DMS 273 treated with DMSO at 0.1 percent for 48 hours (cell line): Measurements from ENCODE around the gene HOXC13.

Source experiments
- DNase-seq: peaks from one replicate; lab custom pipeline; 2025; lab: John Stamatoyannopoulos, UW

HOXC13 gene

DNA sequence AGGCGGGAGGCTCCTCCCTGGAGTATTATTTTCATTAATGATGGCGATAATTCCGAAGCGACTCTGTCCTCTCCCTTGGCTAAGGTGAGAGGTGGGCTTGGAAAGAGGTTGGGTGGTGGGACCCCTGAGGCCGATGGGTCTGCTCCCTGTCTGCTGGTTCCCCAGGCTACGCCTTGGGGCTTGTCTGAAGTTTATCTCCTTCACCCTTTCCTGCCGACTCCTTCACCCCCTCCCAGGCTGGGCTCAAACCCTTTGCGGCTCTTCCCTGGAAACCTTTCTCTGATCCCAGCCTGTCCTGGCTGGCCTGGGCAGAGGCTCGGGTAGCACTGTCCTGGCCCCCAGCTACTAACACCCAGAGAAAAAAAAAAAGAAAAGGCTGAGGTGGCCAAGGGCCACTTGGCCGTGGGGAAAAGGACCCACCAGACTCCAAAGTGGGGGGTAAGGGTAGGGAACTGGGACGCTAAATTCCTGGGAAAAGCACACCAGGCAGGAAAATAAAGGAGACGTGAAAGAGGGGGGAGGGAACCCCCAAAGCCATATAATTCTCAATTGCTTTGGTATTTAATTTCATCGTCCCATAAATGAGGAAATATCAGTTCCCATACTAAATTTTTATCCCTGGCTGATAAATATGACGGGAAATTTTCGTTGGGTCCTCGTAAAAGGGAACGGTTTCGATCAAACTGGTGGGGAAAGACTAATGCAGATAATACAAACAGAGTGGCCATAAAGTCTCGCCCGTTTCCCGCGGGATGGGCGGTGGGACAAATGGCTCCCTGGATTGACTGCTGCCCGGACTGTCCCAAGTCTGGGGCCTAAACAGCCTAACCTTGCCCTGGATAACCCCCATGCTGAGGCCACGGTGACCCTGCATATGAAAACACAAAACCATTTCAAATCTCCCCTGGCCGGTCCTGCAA is 44.3 kb downstream of the HOXC13 start:
- DNase-seq, result no peak

DNA sequence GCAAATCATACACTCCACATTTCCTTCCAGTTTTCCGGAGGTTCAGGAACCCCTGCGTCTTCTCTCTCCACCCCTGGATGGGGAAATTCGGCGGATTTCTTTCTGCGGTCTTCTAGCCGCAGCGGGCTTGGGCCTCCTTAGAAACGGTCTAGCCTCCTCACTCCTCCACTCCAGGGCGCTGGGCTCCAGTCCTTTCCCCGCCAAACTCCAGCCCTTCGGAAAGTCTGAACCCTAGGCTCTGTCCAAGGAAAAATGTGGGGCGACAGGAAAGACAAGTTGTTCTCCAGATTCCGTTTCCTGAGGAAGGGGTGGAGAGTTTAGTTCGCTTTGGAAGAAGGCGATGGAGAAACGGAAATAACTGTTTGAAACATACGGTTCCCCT is 44.9 kb downstream of the HOXC13 start:
- DNase-seq, result no peak

DNA sequence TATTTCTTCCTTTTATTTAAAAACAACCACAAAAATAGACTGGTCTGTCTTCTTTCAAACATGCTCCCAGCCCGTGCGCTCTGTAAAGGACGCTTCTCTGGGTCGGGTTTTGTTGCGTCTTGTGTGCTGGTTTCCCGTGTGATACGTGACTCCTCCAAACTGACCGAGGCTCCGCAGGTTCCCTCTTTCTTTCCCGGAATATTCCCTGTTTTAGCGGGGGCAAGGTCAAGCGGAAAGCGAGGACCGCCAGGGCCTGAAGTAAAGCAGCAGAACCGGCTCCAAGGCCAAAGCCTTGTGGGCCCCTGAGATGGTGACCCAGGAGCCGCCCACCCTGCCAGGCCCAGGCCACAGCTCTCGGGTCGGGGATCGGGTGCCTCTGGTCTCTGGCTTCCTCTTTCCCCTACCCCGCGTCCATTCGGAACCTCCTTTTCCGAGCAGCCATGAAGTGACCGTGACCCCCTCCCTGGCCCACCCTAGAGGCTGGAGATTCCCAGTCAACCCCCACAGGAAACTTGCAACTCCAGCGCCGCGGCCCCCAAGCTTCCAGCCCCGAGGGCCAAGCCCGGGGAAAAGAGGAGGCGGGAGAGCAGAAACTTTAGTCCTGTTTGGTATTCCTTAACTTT is 45.4 kb downstream of the HOXC13 start:
- no peak for DNase-seq

DNA sequence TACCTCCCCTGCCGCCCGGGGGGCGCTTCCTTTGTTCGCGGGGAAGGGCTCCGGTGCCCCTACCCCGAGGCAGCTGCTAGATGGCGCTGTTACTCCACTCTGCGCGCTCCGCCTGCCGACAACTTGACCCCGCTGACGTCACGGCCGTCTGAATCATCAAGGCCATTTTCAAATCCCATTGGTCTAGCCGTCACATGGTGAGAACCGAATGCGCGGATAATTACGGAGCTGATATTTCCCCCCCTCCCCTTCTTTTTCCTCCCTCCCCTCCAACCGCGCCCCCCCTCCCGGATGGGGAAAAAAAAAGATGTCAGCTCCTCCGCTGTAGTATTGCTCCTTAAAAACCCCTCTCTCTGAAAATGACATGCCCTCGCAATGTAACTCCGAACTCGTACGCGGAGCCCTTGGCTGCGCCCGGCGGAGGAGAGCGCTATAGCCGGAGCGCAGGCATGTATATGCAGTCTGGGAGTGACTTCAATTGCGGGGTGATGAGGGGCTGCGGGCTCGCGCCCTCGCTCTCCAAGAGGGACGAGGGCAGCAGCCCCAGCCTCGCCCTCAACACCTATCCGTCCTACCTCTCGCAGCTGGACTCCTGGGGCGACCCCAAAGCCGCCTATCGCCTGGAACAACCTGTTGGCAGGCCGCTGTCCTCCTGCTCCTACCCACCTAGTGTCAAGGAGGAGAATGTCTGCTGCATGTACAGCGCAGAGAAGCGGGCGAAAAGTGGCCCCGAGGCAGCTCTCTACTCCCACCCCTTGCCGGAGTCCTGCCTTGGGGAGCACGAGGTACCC is 46.5 kb downstream of the HOXC13 start, which contains the start of gene HOXC10:
Gene HOXC10 (plus strand): TSS at position 246 of the 791 bp plus-strand sequence. CDS start 114 bp downstream, at position 360.
- peak; percentile 10 for DNase-seq

DNA sequence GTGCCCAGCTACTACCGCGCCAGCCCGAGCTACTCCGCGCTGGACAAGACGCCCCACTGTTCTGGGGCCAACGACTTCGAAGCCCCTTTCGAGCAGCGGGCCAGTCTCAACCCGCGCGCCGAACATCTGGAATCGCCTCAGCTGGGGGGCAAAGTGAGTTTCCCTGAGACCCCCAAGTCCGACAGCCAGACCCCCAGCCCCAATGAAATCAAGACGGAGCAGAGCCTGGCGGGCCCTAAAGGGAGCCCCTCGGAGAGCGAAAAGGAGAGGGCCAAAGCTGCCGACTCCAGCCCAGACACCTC is 47.0 kb downstream of the HOXC13 start:
- DNase-seq, result no peak

DNA sequence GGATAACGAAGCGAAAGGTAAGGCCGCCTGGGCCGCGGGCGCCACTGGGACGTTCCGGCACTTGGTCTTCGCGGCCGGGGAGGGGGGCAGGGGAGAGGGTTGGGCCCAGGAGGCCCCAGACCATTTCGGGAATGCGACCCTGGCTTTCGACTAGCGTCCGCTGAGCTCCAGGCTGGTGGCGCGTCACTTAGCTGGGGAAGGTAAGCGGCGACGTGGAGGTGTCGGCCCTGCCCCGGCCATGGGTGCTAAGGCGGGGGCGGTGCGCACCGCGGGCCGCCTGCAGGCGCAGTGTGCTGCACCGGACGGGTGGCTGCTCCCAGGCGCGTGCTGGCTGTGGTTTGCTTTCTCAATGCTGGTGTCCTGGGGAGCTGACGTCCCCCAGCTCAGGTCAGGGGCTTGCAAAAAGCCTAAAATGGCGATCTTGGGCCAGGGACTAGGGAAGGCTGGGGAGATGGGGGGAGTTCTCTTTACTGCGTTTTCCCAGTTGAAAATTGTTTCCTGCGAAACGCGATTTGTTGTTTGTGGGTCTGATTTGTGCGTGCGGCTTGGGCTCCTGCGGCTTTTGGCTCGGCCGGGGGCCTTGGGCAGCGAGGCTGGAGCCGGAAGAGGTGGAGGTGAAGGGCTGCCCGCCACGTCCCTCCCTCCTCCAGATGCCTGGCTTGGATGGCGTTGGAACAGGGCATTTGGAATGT is 47.5 kb downstream of the HOXC13 start:
- DNase-seq, result no peak

DNA sequence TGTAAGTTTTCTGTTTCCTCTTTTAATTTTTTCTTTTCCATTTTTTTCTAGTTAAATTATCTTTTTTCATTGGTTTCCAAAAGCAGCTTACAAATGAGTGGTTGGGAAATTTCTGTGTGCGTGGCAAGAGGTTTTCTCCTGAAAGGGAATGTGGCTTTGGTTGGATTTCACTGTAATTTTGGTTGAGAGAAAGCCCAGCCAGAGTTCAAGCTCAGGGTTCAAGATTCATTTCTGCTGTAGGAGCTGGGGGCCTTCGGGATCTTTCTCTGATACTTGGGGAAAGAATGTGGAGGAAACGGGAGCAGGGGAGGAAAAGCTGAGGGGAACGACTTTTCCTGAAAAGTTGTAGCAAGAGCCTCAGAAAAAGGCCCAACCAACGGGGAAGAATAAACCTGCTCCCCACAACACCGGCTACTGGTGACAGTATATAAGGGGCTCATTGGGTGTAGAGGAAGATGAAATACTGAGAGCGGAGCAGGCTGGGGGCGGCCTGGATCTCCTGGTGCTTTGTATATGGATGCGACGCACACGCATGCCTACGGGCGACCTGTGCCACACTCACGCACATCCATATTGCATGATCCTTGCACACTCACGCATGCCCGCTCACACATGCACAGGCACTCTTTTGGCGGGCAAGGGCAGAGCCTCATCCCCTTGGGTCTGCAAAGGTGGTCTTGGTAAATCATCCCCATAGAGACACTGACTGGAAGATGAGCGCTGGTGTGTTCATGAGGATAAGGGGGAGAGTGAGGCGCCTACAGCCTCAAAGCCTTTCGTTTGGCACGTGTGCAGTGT is 48.3 kb downstream of the HOXC13 start:
- no peak for DNase-seq

DNA sequence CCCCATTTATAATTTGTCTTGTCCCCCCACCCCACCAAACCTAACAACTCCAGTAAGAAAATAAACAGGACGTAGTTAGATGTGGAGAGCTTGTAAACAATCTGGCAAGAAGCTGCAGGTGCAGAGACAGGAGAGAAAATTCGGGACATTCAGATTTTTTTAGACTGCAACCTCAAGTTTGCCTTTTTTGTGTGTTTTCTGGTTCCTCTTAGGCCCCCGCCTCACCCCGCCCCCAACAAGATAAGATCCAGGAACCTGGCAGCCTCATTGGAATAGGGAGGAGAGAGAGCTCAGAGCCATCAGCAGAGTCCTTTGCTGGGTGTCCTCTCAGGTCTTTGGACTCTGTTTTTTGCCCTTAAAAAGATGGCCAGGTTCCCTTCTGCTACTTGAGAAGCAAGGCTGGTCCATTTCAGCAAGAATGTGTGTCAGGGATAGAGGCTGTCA is 49.2 kb downstream of the HOXC13 start:
- no peak for DNase-seq

DNA sequence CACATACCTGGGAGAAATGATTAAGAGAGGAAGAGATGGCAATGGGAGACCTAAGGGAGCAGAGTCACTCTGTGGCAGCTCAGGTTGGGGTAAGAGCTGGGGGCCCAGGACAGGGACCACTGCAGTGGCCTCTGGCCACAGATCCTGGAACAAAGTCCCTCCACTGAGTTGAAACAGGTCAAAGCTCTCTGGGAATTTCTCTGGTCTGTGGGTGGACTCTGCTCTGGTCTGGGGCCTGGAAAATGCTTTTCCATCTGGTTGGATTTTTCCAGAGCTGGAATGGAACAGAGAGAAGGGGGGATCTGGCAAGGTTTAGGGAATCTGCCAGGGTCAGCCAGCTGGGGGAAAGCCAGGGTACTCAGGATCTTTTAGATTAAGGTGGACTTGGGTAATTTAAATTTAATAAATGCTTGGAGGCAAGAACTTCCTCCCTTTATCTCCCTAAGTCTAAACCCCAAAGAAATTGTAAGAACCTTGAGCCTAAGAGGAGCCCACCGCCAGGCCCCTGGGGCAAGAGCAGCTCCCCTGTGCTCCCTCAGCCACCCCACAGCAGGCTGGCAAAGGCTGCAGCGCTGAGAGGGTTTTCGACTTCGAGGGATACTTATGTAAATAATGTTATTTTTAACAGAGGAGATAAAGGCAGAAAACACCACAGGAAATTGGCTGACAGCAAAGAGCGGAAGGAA is 50.1 kb downstream of the HOXC13 start:
- DNase-seq, result no peak

DNA sequence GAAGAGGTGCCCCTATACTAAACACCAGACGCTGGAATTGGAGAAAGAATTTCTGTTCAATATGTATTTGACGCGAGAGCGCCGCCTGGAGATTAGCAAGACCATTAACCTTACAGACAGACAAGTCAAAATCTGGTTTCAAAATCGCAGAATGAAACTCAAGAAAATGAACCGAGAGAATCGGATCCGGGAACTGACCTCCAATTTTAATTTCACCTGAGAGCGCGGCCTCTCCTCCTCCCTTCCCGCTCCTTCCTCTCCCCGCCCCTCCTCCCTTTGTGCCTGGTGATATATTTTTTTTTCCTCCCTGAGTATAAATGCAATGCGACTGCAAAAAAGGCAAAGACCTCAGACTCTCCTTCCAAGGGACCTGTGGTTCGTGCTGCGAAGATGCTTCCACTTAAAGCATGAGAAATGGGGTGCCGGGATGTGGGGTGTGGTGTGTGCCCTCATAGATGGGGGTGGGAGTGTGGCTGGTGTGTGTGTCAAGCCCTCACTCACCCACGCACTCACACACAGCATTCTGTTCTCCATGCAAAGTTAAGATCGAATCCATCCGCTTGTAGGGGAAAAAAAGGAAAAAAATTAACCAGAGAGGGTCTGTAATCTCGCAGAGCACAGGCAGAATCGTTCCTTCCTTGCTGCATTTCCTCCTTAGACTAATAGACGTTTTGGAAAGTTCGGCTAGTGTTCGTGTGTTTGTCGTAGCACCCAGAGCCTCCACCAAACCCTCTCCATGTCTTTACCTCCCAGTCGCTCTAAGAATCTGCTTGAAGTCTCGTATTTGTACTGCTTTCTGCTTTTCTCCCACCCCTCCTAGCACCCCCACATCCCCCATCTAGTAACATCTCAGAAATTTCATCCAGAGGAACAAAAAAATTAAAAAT is 50.8 kb downstream of the HOXC13 start:
- DNase-seq, result no peak

DNA sequence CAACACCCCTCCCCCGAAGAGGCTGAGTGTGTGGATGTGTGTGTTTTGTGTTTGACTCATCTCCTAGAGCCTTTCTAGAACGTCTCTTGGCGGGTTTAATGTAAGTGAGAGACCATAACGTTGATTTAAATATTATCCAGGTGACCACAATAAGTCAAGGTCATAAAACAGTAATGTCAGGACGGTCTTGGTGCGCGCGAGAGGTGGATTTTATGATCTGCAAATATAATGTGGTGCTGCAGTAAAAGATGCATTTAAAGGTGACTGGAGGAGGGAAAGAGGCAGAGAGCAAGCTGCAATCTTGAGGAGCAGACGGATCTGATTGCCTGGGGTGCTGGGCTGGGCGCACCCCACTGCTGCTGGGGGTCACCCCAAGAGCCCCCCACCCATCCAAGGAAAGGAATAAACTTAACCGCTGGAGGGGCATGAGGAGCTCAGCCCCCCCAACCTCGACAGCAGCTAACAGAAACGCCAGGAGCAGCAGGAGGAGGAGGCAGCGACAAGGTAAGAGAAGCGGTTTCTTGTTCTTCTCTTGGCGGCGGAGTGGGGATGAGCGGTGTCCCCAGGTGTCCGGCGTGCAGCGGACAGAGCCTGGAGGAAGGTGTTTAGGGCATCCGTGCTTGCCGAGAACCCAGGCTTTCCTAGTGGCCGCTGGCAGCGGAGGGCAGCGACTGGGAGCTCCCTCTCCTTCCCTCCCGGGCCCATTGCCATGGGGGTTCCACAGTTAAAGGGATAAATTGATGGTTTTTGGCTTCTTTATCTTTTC is 51.9 kb downstream of the HOXC13 start:
- no peak for DNase-seq

DNA sequence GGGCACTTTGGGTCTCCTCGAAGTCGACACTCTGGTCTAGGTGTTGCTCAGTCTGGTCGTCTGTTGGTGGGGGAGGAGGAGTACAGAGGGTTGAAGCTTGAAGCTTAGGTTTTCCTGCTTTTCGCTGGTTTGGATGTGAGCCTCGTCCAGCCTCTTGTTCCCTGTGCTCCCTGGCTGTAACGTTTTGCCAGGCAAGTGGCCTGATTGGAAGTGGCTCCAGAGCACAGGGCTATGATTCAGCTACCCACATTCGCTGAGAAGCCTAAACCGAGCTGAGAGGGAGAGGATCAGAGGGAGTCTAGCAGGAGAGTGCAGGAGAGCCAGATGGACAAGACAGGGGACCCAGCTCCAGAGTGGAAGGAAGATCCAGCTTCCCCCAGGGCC is 52.4 kb downstream of the HOXC13 start:
- DNase-seq, result no peak

DNA sequence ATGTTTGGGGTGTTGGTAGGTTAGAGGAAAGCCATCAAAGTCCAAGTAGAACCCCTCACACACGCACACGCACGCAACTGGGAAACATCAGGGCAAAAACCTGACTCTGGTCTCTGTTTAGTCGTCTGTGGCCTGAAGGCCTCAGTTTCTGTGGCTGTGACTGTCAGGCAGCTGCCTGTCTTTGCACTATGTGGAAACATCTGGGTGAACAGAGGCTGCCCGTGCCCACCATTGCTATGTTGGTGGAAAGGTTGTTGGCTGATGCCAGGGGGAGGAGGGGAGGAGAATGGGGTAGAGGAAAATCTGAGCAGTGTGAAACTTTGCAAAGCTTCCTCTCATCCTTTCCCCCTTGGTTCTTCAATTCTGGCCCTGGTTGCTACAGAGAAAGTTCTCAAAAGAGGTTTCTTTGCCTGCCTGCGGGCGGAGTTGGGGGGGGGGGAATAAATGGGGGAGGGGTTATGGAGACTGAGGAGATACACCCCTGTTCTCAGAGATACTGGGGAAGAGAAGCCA is 53.8 kb downstream of the HOXC13 start:
- DNase-seq, result no peak

DNA sequence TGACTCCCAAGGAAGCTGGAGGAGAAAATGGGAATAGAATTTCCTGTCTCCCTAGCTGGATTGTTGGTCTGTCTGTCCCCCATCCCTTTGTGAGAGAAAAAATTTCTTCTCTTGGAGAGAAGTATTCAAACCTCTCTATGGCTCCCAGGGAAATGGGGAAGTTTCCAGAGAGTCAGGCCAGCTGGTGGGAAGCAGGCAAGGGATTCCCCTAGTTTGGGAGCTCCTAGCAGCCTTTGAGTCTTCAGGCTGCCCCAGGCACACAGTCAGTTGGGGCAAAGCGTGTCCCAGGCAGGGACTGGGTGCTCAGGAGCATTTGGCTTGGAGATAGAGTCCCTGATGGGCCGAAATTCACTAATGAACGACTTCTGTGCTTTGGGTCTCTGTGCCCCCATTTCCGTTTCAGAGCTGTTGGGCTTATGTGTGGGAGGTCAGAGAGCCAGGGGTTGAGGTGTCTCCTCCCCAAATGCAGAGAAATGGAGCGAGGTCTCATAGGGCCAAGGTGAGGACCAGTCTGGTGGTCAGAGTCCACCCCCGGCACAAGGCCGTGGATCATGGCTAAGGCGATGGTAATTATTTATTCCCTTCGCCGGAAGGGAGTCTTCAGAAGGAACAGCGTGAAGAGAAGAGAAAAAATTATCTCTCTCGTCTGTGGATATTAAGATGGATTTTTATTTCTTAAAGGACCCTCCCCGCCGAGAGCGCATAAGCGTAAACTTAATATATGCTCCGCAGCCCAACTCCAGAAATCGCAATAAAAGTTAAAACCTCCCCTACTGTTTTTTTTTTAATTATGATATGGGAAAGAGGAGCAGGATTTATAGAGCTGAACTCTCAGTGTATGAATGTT is 54.8 kb downstream of the HOXC13 start:
- DNase-seq, result no peak

DNA sequence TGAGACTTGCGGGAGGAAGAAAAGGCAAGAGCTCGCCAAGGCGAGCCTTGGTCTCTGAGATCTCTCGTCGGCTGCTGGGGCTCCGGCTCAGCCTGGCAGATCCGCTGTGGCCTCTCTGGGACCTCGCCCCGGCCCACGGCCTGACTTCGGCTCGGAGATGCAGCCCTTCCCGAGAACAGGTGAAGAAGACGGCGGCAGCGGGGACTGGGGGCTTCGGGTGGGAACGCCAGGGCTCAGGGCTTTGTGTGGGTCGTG is 55.3 kb downstream of the HOXC13 start:
- DNase-seq, result no peak

DNA sequence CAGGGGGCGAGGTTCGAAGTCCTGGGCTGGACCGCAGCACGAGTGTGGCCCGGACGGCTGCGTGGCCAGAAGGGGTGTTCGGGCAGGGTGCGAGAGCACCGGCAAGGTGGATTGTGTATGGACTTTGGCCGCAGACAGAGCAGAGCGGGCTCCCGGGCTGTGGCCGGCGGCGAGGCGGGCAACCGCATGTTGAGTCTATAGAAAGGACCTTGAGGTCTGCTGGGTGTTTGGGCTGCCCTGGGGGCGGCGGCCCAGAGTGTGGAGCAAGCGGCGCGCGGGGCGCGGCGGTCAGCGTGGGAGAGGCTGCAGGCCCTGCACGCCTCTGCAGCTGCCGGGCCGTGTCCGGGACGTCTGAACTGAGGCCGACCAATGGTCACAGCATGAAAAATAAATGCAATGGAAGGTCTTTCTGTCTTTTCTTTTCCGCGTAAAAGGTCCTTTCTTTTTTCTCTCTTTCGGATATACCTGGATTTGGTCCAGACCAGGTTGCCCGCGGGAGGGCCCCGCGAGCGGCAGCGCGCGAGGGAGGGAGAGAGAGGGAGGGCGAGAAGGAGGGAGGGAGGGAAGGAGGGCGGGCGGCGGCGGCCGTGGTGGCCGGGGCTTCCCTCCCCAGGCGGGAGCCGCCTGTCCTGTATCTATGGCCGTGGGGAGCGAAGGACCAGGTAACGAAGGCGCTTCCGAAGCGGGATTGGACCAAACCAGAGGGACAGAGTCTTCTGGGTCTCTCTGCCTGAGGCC is 55.8 kb downstream of the HOXC13 start:
- no peak for DNase-seq

DNA sequence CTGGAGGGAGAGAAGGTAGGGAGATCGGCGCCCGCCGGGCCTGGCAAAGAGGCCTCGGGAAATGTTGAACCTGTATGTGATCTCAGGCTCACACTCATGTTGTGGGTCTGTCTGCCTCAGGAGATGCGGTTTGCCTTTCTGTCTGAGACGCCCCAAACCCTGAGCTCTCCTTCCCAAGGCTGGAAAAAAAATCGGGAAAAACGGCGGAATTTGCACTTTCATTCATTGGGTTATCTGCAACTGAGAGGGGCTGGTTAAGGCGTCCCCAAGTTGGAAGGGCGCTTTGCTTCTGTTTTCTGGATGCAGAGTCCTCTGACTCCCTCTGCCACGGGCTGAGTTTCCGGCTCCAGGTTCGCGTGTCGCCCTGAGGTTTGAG is 56.4 kb downstream of the HOXC13 start:
- DNase-seq, result no peak
